GM12891 (cell line): Measurements from ENCODE around the gene DAAM1.

ENCODE experiments used
- POLR2A ChIP-seq: IDR thresholded peaks from 2 replicates; pipeline ENCODE4 v1.6.1; 2011; ENCODE audit warnings: low read depth, low read length, control low read depth
- POLR2AphosphoS5 ChIP-seq: IDR thresholded peaks from 2 replicates; pipeline ENCODE4 v1.6.1; 2011; ENCODE audit warnings: low read depth, low read length, control low read depth

- TF ChIP-seq POLR2AphosphoS5 = no peak
- TF ChIP-seq POLR2A = no peak
These were observed 117.5 kb downstream of the DAAM1 start for GRCh38 chr14:59305836-59306555.
